Body of pancreas (tissue), 4 donors: ENCODE data around the gene ADARB1. TPM values are rescaled to one million over a fixed set of nuclear protein-coding genes. Genes with fewer than 3 reads are reported as not detected.

ENCODE experiments used
- ATAC-seq: fragments of 150-250 bp; one replicate; pipeline ENCODE4 v1.9.1; 2016
- DNase-seq, 4 donors: peaks; one replicate each; pipeline ENCODE4 v3.0.0-alpha.2; 2019
- H3K27ac ChIP-seq, 4 donors: fragments of 200-600 bp; sonication (generic); 1 replicate in 3 of 4; 2 replicates in 1 of 4; pipeline versions ENCODE4 v1.5.1 to v1.6.1; 2016 to 2019; ENCODE audit warnings: mild to moderate bottlenecking in 1 of 4, mixed read lengths in 1 of 4, moderate library complexity in 1 of 4
- H3K27me3 ChIP-seq, 2 donors: fragments of 200-600 bp; sonication (generic); one replicate each; pipeline ENCODE4 v1.6.0; 2016; ENCODE audit warnings: mild to moderate bottlenecking in 1 of 2
- H3K36me3 ChIP-seq, 2 donors: fragments of 200-600 bp; sonication (generic); replicated peaks in 1 of 2; 2 replicates each; pipeline ENCODE4 v1.5.1; 2016; ENCODE audit warnings: low read depth in 2 of 2; ENCODE audit not compliant: insufficient read depth in 1 of 2
- H3K4me1 ChIP-seq: fragments of 200-600 bp; sonication (generic); one replicate; pipeline ENCODE4 v1.6.0; 2016
- H3K4me3 ChIP-seq, 2 donors: fragments of 200-600 bp; sonication (generic); 1 replicate in 1 of 2; 2 replicates in 1 of 2; pipeline ENCODE4 v1.5.1; 2016 to 2019
- H3K9me3 ChIP-seq, 3 donors: fragments of 200-600 bp; sonication (generic); 1 replicate in 2 of 3; 2 replicates in 1 of 3; pipeline ENCODE4 v1.5.1; 2016
- CTCF ChIP-seq, 7 experiments: fragments of 450-650 bp in 4 of 7; fragments of 200-600 bp in 3 of 7; sonication (generic) in 3 of 7; IDR thresholded peaks; one replicate each; pipeline ENCODE4 v1.5.1; 2016 to 2019; ENCODE audit warnings: antibody characterized with exemption in 7 of 7
- POLR2A ChIP-seq, 3 donors: fragments of 450-650 bp; IDR thresholded peaks; one replicate each; pipeline ENCODE4 v1.6.1; 2016; ENCODE audit warnings: antibody characterized with exemption in 3 of 3, mild to moderate bottlenecking in 2 of 3
- WGBS, 2 donors: methylation state at CpG; one replicate each; pipeline ENCODE4 v1.1.5; 2017; 5-methylcytosine and 5-hydroxymethylcytosine counted together
- intact Hi-C: fragments of 100-400 bp; cut with DNase I; formaldehyde crosslinking; loops from one replicate; pipeline ENCODE4 v1.15.1; 2023
- total RNA-seq, 2 donors: library from RNA; depleted of rRNA; stranded (reverse); fragments of >200 nt; gene quantifications; one replicate each; pipeline ENCODE4 v1.1.0, GENCODE V29; 2016

ADARB1 gene
- total RNA-seq, 2 donors from 2014 or later = 11.4 to 11.5 TPM

- 60 to 75% methylated on average over 2 of the region's 2 CpGs for WGBS, 2 donors
- H3K27ac ChIP-seq = no peak overlapping the region
- no peak overlapping the region for H3K4me3 ChIP-seq
- ATAC-seq (no peak), DNase-seq (no peak)
- TF ChIP-seq POLR2A (IDR thresholded peaks at IDR 0.05) (no peak), CTCF (IDR thresholded peaks at IDR 0.05) (no peak)
- H3K4me1 ChIP-seq = peaks cover 14% of the 10 kb centered on the region
- H3K36me3 ChIP-seq = no peaks in the 10 kb centered on the region
- H3K27me3 ChIP-seq = no peaks in the 10 kb centered on the region
- no peaks in the 10 kb centered on the region for H3K9me3 ChIP-seq
- intact Hi-C loops = no loop called here
Observed at GRCh38 chr21:45079351-45079750, 5.0 kb downstream of the ADARB1 start.

DNA sequence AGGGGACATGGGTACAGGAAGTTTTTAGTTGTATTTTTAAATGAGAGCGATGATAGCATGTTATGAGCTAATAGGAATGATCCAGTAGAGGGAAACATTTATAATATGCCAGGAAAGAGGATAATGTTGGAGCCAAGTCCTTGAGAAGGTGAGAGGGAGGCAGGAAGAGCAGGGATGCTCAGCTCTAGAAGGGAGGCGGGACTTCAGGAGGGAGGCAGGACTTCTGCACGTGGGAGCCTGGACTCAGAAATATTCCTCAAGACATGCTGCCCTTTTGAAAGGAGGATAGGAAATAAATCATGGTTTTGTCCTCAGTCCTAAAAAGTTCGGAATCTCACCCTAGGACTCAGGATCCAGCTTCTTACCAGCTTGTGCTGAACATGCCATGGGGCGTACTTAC is 5.9 kb downstream of the ADARB1 start:
- TF ChIP-seq POLR2A (IDR thresholded peaks at IDR 0.05) = no peak
- ATAC-seq (no peak), DNase-seq (no peak)
- H3K36me3 ChIP-seq = no peaks in the 10 kb centered on the region
- intact Hi-C loops = no loop called here
- H3K4me1 ChIP-seq = peaks cover 10% of the 10 kb centered on the region
- H3K27me3 ChIP-seq = no peaks in the 10 kb centered on the region
- no peak overlapping the region for H3K27ac ChIP-seq
- H3K4me3 ChIP-seq = no peak overlapping the region
- 88 to 92% methylated on average over 5 of the region's 5 CpGs for WGBS, 2 donors
- H3K9me3 ChIP-seq = no peaks in the 10 kb centered on the region

GRCh38 chr21:45080639-45081414 is 6.4 kb downstream of the ADARB1 start:
- TF ChIP-seq CTCF (IDR thresholded peaks at IDR 0.05) (no peak), POLR2A (IDR thresholded peaks at IDR 0.05) (no peak)
- Histone ChIP-seq H3K27me3 (no peaks in the 10 kb centered on the region), H3K36me3 (no peaks in the 10 kb centered on the region), H3K4me1 (peaks cover 5% of the 10 kb centered on the region), H3K27ac (no peak overlapping the region), H3K9me3 (no peaks in the 10 kb centered on the region), H3K4me3 (no peak overlapping the region)
- DNase-seq (no peak), ATAC-seq (no peak)
- intact Hi-C loops = no loop called here
- 84 to 85% methylated on average over 8 of the region's 8 CpGs for WGBS, 2 donors

DNA sequence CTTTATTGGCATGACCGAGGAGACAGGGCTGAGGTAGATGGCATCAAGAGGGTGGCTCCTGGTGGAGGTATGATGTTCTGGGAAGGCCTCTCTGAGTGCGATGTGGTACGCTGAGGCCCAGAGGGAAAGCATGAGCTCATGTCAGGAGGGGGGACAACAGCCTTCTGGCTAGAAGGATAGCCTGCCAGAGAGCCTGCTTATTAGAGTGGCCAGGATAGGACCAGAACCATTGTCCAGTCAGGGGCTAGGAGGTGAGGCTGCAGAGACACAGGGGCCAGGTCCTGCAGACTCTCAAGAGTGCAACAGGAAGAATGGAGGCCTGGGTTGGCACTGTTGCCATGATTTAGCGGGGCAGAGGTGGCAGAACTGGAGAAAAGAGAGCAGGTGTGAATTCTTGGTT is 7.3 kb downstream of the ADARB1 start:
- no peak overlapping the region for H3K27ac ChIP-seq
- intact Hi-C loops = no loop called here
- TF ChIP-seq POLR2A (IDR thresholded peaks at IDR 0.05) = no peak
- TF ChIP-seq CTCF (IDR thresholded peaks at IDR 0.05) = no peak
- H3K4me3 ChIP-seq = no peak overlapping the region
- no peaks in the 10 kb centered on the region for H3K36me3 ChIP-seq
- 91 to 97% methylated on average over 4 of the region's 4 CpGs for WGBS, 2 donors
- no peaks in the 10 kb centered on the region for H3K4me1 ChIP-seq
- DNase-seq (no peak), ATAC-seq (no peak)
- no peaks in the 10 kb centered on the region for H3K27me3 ChIP-seq
- H3K9me3 ChIP-seq = no peaks in the 10 kb centered on the region

DNA sequence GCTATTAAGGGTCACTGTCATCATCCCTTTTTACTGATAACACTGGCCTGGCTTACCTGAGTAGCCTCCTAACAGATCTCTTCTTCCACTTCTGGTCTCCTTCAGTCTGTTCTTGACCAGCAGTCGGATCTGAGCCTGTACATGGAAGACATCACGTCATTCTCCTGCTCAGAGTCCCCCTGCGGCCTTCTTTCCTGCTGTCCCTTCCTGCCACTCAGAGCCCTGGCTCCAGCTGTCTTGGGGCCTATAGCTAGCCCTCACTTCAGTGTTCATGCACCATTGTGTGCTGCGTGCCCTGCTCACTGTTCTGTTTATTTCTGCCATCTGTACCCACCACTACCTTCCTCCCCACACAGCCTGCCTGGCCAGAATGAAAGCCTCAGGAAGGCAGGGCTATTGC is 8.4 kb downstream of the ADARB1 start:
- Histone ChIP-seq H3K9me3 (no peaks in the 10 kb centered on the region), H3K4me3 (no peak overlapping the region), H3K27me3 (no peaks in the 10 kb centered on the region), H3K27ac (no peak overlapping the region), H3K4me1 (no peaks in the 10 kb centered on the region), H3K36me3 (no peaks in the 10 kb centered on the region)
- intact Hi-C loops = no loop called here
- DNase-seq = no peak
- ATAC-seq = no peak
- no peak for TF ChIP-seq CTCF (IDR thresholded peaks at IDR 0.05)
- no peak for TF ChIP-seq POLR2A (IDR thresholded peaks at IDR 0.05)
- WGBS, 2 donors = 70 to 80% methylated on average over 4 of the region's 4 CpGs
